Panc1 (cell line): Measurements from ENCODE around the gene GCNA. TPM values are rescaled to one million over a fixed set of nuclear protein-coding genes. Genes with fewer than 3 reads are reported as not detected.

Experiments used
- ATAC-seq: fragments of 200-7000 bp; cut with Tn5 transposase; 2 replicates; pipeline ENCODE4 v1.9.1; 2020; ENCODE audit warnings: mild to moderate bottlenecking, moderate library complexity
- BruUV-seq: library from RNA; stranded (reverse); fragments of 400-500 nt; replicated peaks from 2 replicates; lab custom pipeline; 2021; lab: Mats Ljungman, UMichigan
- CTCF ChIA-PET: fragments of 300-600 bp; sonication (Branson Sonifier 250); formaldehyde crosslinking; loops from one replicate; lab custom pipeline; 2022; ENCODE audit warnings: antibody characterized with exemption; lab: Charles Lee
- POLR2A ChIA-PET: fragments of 300-600 bp; sonication (Branson Sonifier 250); formaldehyde crosslinking; loops from one replicate; lab custom pipeline; 2022; ENCODE audit warnings: antibody characterized with exemption; lab: Charles Lee
- DNase-seq: peaks from one replicate; pipeline ENCODE4 v3.0.0-alpha.2; 2010; ENCODE audit warnings: low read depth, low spot score
- H3K27ac ChIP-seq: 2 replicates; pipeline ENCODE4 v1.5.1; 2011; ENCODE audit warnings: mild to moderate bottlenecking, low read length, inconsistent platforms
- H3K27me3 ChIP-seq: fragments of 200-500 bp; sonication (Bioruptor generic); 2 replicates; pipeline ENCODE4 v1.6.0; 2014; ENCODE audit warnings: low read length, inconsistent platforms; ENCODE audit not compliant: control insufficient read depth, insufficient read depth
- H3K36me3 ChIP-seq: fragments of 200-500 bp; sonication (Bioruptor generic); 2 replicates; pipeline ENCODE4 v1.5.1; 2014; ENCODE audit warnings: inconsistent platforms, mild to moderate bottlenecking, low read length, moderate library complexity; ENCODE audit not compliant: control insufficient read depth, insufficient read depth
- H3K4me1 ChIP-seq: 2 replicates; pipeline ENCODE4 v1.5.1; 2011; ENCODE audit warnings: inconsistent platforms, mild to moderate bottlenecking, low read length, moderate library complexity; ENCODE audit not compliant: control insufficient read depth, insufficient read depth
- H3K4me3 ChIP-seq, 2 experiments: 2 replicates each; pipeline ENCODE4 v1.5.1; 2011 to 2012; ENCODE audit warnings: low read depth in 2 of 2, low read length in 2 of 2, mild to moderate bottlenecking in 2 of 2, inconsistent platforms in 1 of 2, moderate library complexity in 1 of 2
- H3K9me3 ChIP-seq: fragments of 200-500 bp; sonication (Bioruptor generic); 2 replicates; pipeline ENCODE4 v1.5.1; 2014; ENCODE audit warnings: low read depth, mild to moderate bottlenecking, inconsistent platforms, low read length, moderate library complexity; ENCODE audit not compliant: control insufficient read depth, insufficient read depth
- CTCF ChIP-seq: fragments of 450-650 bp; IDR thresholded peaks from 2 replicates; pipeline ENCODE4 v1.5.1; 2017; ENCODE audit warnings: mild to moderate bottlenecking
- POLR2AphosphoS5 ChIP-seq: IDR thresholded peaks from 2 replicates; pipeline ENCODE4 v1.6.1; 2012; ENCODE audit warnings: mild to moderate bottlenecking, low read depth, low read length, moderate library complexity
- SIN3A ChIP-seq: IDR thresholded peaks from 2 replicates; pipeline ENCODE4 v1.6.1; 2012; ENCODE audit warnings: low read depth, mild to moderate bottlenecking, low read length, moderate library complexity, borderline replicate concordance; ENCODE audit not compliant: insufficient read depth
- TCF7L2 ChIP-seq: IDR thresholded peaks from 2 replicates; pipeline ENCODE4 v1.6.1; 2011; ENCODE audit warnings: mild to moderate bottlenecking, low read depth, low read length, inconsistent platforms
- in situ Hi-C: cut with HindIII; loops from 2 replicates; pipeline ENCODE4 v1.10.0; 2016; ENCODE audit warnings: low sequenced_read_pairs, low pct_unique_long_range_greater_than_20kb
- intact Hi-C: fragments of 100-400 bp; cut with micrococcal nuclease; formaldehyde crosslinking; loops from one replicate; pipeline ENCODE4 v1.10.0; 2022; ENCODE audit not compliant: unreplicated experiment
- total RNA-seq: library from RNA; stranded (reverse); gene quantifications from one replicate; pipeline ENCODE4 v1.2.1, GENCODE V29; 2021; ENCODE audit not compliant: unreplicated experiment
- TF ChIP-seq, protein P1 (sequence below), 2 experiments: IDR thresholded peaks; 2 replicates each; pipeline ENCODE4 v1.6.1; 2011 to 2012; ENCODE audit warnings: low read depth in 2 of 2, control low read depth in 1 of 2, low read length in 1 of 2, mild to moderate bottlenecking in 1 of 2, moderate library complexity in 1 of 2; ENCODE audit not compliant: insufficient read depth in 1 of 2

GCNA gene
- total RNA-seq, 1 experiment from 2014 or later: 4.0 TPM

DNA sequence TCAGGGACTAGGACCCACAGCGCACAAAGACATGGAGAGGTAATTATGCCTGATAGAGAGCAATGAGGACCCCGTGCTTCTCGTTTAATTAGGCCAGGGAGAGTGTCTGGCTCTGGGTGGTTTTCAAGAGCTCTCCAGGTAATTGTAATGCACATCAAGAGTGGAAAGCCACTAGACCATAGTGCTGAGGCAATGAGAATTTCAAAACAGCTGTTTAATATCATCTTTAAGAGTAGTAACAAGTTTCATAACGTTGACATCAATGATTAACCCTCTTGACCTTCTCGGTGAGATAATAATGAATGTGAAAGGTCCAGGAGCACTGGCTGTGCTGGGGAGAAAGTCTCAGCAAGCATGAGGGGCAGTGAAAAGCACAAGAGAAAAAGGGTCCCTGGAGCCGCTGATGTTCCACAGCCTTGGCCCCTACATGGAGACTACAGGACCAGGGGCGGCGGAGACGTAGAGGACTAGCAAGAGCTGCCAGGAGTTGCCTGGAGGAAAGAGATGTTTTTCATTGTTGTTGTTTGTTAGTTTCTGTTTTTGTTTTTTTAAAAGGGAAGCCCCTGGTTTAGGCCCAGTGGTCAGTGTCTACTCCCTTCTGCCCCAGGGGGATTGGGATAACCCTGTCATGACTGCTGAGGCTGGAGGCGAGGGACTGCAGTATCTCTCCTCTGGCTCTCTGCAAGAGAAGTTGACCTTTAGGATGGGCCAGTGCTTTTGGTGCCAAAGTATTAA is 54.9 kb downstream of the GCNA start:
- H3K36me3 ChIP-seq: no peaks in the 10 kb centered on the region
- TF ChIP-seq CTCF: no peak
- TF ChIP-seq POLR2AphosphoS5: no peak
- TF ChIP-seq, protein P1, sequence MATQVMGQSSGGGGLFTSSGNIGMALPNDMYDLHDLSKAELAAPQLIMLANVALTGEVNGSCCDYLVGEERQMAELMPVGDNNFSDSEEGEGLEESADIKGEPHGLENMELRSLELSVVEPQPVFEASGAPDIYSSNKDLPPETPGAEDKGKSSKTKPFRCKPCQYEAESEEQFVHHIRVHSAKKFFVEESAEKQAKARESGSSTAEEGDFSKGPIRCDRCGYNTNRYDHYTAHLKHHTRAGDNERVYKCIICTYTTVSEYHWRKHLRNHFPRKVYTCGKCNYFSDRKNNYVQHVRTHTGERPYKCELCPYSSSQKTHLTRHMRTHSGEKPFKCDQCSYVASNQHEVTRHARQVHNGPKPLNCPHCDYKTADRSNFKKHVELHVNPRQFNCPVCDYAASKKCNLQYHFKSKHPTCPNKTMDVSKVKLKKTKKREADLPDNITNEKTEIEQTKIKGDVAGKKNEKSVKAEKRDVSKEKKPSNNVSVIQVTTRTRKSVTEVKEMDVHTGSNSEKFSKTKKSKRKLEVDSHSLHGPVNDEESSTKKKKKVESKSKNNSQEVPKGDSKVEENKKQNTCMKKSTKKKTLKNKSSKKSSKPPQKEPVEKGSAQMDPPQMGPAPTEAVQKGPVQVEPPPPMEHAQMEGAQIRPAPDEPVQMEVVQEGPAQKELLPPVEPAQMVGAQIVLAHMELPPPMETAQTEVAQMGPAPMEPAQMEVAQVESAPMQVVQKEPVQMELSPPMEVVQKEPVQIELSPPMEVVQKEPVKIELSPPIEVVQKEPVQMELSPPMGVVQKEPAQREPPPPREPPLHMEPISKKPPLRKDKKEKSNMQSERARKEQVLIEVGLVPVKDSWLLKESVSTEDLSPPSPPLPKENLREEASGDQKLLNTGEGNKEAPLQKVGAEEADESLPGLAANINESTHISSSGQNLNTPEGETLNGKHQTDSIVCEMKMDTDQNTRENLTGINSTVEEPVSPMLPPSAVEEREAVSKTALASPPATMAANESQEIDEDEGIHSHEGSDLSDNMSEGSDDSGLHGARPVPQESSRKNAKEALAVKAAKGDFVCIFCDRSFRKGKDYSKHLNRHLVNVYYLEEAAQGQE (IDR thresholded peaks at IDR 0.05; ENCODE audit: insufficient read depth in 1 of 2, low read depth in 2 of 2, low read length in 1 of 2): no peak
- TF ChIP-seq SIN3A: no peak
- no peak for TF ChIP-seq TCF7L2
- H3K9me3 ChIP-seq: no peaks in the 10 kb centered on the region
- no peaks in the 10 kb centered on the region for H3K27me3 ChIP-seq
- no peaks in the 10 kb centered on the region for H3K4me1 ChIP-seq
- in situ Hi-C loops: no loop called here
- DNase-seq: no peak
- CTCF ChIA-PET: no interaction called here
- POLR2A ChIA-PET: no interaction called here
- no TSS peak for BruUV-seq
- ATAC-seq: no peak
- no peak overlapping the region for H3K4me3 ChIP-seq
- no peak overlapping the region for H3K27ac ChIP-seq
- intact Hi-C loops: no loop called here

DNA sequence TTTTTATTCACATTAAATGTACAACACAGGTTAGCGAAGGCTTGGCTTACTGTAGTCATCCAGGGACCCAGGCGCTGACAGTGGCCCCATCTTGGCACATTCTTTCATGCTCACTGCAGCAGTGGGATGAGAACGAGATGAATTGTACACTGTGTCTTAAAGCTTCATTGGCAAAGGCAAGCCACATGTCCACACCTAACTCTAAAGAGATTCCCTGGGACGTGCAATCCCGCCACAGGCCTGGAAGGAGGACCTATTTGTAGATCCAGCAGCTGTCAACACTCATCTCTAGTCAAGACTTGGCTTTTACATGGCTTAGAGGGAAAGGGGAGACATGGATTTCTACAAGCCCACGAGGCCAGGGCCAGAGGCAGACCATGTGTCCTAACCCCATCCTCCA is 56.1 kb downstream of the GCNA start:
- ChIA-PET CTCF (no interaction called here), POLR2A (no interaction called here)
- in situ Hi-C loops: no loop called here
- Histone ChIP-seq H3K36me3 (no peaks in the 10 kb centered on the region), H3K27me3 (no peaks in the 10 kb centered on the region), H3K27ac (no peak overlapping the region), H3K4me1 (no peaks in the 10 kb centered on the region), H3K4me3 (no peak overlapping the region), H3K9me3 (no peaks in the 10 kb centered on the region)
- ATAC-seq (no peak), DNase-seq (no peak)
- no TSS peak for BruUV-seq
- TF ChIP-seq SIN3A: no peak
- TF ChIP-seq, protein P1 (IDR thresholded peaks at IDR 0.05; ENCODE audit: insufficient read depth in 1 of 2, low read depth in 2 of 2, low read length in 1 of 2): no peak
- no peak for TF ChIP-seq TCF7L2
- no peak for TF ChIP-seq POLR2AphosphoS5
- no peak for TF ChIP-seq CTCF
- intact Hi-C loops: no loop called here
